Skeletal muscle satellite cell (primary cell): ENCODE measurements around the gene SLC6A12.

Source experiments
- H3K27me3 ChIP-seq: 2 replicates; pipeline ENCODE4 v1.7.0; 2013; ENCODE audit warnings: low read length; ENCODE audit not compliant: control insufficient read depth, insufficient read depth
- H3K36me3 ChIP-seq: 2 replicates; pipeline ENCODE4 v1.7.0; 2013; ENCODE audit warnings: mild to moderate bottlenecking, control low read depth, low read length; ENCODE audit not compliant: insufficient read depth
- H3K4me1 ChIP-seq: 2 replicates; pipeline ENCODE4 v1.7.0; 2013; ENCODE audit warnings: low read length; ENCODE audit not compliant: control insufficient read depth, insufficient read depth
- H3K4me2 ChIP-seq: 2 replicates; pipeline ENCODE4 v1.7.0; 2013; ENCODE audit warnings: mild to moderate bottlenecking, low read length
- H3K4me3 ChIP-seq: 2 replicates; pipeline ENCODE4 v1.7.0; 2013; ENCODE audit warnings: low read length
- H3K9ac ChIP-seq: 2 replicates; pipeline ENCODE4 v1.7.0; 2013; ENCODE audit warnings: mild to moderate bottlenecking, low read depth, low read length, moderate library complexity
- H3K9me3 ChIP-seq: replicated peaks from 2 replicates; pipeline ENCODE4 v1.7.0; 2013; ENCODE audit warnings: mild to moderate bottlenecking, control low read depth, low read length

The SLC6A12 gene

DNA sequence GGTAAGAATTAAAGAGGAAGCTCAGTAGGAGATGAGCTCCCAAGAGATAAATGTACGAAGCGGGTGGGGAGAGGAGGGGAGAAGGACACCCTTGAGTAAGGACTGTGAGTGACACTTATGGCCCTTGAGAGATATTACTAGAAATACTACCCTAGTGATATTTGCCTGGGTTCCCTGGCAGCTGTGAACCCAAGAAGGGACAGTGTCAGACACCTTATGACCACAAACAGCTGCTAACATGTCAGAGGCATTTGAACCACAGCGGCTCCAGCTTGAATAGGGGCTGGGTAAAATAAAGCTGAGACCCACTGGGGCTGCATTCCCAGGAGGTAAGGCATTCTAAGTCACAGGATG, 19.6 kb upstream of the SLC6A12 start:
- no peaks in the 10 kb centered on the region for H3K9me3 ChIP-seq
- peaks cover 55% of the 10 kb centered on the region for H3K27me3 ChIP-seq
- H3K9ac ChIP-seq: no peak overlapping the region
- no peaks in the 10 kb centered on the region for H3K4me1 ChIP-seq
- no peak overlapping the region for H3K4me3 ChIP-seq
- no peaks in the 10 kb centered on the region for H3K36me3 ChIP-seq
- no peak overlapping the region for H3K4me2 ChIP-seq

DNA sequence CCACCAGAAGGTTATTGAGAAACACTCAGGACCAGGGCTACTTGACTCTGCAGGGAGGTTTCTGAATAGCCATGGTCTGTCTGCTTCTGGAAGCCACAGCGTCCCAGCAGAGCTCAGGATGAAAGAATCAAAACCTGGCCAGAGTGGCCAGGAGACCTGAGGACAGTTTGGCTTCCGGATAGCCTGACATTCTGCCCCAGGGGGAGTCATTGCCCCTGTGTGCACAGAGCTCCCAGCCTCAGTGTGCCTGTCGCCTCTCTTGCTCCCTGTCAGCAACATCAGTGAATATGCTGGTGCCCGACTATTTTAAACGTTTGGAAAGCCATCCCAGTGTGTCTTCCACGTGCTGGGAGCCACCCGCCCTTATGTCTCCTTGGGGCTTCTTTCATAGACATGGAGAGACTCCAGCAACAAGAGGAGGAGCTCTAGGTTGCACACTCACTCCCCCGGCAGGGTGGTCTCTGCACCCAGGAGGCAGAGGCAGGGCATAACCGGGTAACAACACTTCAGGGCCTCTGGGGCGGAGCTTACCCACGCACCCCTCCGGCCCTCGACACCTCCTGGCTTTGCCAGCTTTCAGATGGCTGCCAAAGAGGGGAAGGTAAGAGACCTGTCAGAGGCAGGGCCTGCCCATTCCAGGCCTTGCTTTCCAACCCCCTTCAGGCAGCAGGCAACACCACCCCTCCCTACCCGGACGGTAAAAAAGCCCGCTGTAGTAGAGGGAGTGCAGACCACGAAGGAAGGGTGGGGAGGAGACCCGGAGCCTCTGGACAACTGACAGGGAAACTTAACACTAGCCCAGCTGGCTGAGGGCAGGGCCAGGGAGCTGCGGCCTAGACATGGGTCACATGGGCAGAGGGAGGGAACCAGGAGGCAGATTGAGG, 19.0 kb upstream of the SLC6A12 start:
- Histone ChIP-seq H3K4me1 (no peaks in the 10 kb centered on the region), H3K27me3 (peaks cover 62% of the 10 kb centered on the region), H3K9ac (no peak overlapping the region), H3K4me2 (no peak overlapping the region), H3K4me3 (no peak overlapping the region), H3K36me3 (no peaks in the 10 kb centered on the region), H3K9me3 (no peaks in the 10 kb centered on the region)

DNA sequence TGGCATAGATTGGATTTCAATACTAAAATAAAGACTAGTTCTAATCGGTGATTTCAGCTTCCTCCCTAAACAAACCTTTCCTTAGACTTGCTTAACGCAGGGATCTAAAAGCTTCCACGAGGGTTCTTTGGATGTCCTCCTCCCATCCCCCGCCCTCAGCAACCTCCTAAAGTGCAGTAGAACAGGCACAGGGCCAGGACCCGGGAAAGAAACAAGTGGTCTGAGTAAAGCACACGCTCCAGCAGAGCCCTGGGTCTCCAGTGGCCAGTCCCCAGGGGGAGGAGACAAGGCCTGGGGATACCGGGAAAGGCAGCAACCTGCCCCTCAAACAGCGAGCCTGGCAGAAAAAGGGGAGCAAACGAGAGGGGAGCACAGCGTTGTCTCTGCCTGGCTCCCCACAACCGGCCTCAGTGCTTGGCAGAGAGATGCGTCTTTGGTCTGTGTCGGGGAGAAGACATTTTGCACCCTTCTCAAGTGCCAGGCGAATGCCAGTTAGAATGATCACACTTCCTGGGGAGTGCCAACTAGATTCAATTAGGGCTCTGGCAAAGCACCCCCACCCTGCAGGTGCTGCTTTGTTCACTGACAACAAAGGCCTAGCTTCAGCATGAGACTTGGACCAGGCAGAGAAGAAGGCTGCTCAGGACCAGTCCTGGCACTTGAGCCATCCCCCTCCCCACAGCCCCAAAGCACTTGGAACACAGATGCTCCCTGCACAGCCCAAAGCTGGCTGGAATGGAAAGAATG, 17.1 kb upstream of the SLC6A12 start:
- no peak overlapping the region for H3K9ac ChIP-seq
- peaks cover 80% of the 10 kb centered on the region for H3K27me3 ChIP-seq

DNA sequence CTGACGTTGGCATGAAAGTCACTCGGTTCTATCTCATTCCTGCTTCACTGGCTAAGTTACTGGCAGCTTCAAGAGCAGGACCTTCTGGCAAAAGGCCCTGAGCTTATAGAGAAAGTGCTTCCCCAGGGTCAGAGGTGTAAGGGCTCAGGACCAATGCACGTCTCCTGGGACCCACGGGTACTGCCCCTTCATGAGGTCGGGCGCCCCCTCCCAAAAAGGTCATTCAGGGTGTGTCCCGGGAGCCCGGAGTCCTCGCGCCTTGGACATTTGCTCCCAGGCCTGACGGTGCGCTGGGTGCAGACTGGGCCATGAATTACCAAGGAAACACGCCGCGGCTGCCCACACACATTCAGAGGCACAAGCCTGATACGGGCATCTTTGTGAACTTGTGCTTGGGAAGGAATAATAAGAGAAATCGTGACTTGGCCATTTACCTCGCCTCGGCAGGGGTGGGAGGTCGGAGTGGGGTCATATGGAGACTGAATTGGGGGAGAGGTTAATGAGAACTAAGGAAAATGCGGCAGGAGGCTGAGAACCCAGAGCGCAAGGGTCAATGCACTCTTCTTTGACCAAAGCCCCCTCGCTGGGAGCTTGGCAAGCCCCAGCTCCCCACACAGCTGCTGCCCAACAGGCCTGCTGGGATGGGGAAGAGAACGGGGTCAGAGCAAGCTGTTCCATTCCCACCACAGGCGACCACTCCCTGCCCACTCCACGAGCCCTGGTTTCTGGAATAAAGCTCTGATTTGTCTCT, 15.7 kb upstream of the SLC6A12 start:
- Histone ChIP-seq H3K4me3 (no peak overlapping the region), H3K27me3 (peaks cover 83% of the 10 kb centered on the region), H3K9me3 (no peaks in the 10 kb centered on the region), H3K36me3 (no peaks in the 10 kb centered on the region), H3K4me2 (no peak overlapping the region), H3K4me1 (no peaks in the 10 kb centered on the region), H3K9ac (no peak overlapping the region)

More for the DNA sequence above, 17.1 kb upstream of the SLC6A12 start:
- H3K4me3 ChIP-seq: no peak overlapping the region
- H3K9me3 ChIP-seq: no peaks in the 10 kb centered on the region
- H3K4me2 ChIP-seq: no peak overlapping the region
- H3K36me3 ChIP-seq: no peaks in the 10 kb centered on the region
- no peaks in the 10 kb centered on the region for H3K4me1 ChIP-seq

DNA sequence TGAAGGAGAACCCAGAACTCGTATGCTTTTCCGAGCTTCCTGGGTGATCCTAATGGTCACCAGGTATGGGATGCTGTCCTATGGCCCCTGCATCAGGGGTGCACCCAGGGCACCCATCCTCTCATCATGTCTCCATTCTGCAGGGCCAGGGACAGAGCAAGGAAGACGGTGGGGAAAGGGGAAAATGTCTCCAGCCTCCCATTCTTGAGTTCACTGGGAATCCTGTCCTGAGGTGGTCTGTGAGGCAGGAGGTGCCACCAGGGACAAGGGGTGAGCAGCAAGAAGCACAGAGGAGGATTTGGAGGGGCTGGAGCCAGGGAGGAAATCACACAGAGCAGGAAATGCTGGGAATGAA, 14.9 kb upstream of the SLC6A12 start:
- no peak overlapping the region for H3K4me3 ChIP-seq
- no peak overlapping the region for H3K9ac ChIP-seq
- no peak overlapping the region for H3K4me2 ChIP-seq
- no peaks in the 10 kb centered on the region for H3K4me1 ChIP-seq
- H3K27me3 ChIP-seq: peaks cover 82% of the 10 kb centered on the region
- no peaks in the 10 kb centered on the region for H3K36me3 ChIP-seq
- no peaks in the 10 kb centered on the region for H3K9me3 ChIP-seq

DNA sequence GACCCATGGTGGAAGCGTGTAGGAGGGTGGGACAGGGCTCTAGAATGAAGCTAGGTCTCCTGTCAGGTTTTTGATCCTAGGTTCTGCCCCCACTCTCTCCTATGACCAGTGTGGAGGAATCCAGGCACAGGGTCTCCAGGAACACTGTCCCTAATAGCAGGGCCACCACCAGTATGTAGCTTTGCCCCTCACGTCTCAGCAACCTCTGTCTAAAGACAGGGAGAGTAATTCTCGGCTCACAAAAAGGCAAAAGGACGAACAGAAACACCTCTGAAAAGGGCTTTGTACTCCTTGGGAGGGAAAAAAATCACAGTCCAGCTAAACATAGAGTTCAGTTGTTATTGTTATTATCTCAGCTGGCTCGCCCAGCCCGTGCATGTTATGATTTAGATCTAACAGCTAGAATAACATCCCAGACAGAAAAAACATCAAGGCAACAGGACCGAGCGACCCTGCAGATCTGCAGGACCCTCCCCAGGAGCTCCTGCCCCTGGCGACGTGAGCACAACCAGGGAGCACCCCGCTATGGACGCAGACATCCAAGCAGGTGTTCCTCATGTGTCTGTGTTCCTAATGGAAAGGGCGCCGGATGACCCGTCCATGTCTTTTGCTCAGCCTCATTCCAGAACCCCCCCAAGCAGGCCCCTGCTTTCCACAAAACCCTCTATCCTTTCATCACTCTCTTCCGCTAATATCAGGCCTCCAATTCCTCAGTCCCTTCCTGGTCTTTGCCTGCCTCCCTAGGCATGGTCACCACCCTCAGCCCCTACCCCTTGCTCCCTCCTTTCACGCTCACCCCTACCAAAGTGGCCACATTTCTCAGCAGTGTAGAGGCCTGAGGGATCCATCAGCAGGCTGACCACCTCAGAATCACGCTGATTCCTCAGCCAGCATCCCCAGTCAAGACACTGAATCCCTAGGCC, 14.2 kb upstream of the SLC6A12 start:
- Histone ChIP-seq H3K4me1 (no peaks in the 10 kb centered on the region), H3K4me3 (no peak overlapping the region), H3K27me3 (peaks cover 82% of the 10 kb centered on the region), H3K36me3 (no peaks in the 10 kb centered on the region), H3K9me3 (no peaks in the 10 kb centered on the region), H3K9ac (no peak overlapping the region), H3K4me2 (no peak overlapping the region)

DNA sequence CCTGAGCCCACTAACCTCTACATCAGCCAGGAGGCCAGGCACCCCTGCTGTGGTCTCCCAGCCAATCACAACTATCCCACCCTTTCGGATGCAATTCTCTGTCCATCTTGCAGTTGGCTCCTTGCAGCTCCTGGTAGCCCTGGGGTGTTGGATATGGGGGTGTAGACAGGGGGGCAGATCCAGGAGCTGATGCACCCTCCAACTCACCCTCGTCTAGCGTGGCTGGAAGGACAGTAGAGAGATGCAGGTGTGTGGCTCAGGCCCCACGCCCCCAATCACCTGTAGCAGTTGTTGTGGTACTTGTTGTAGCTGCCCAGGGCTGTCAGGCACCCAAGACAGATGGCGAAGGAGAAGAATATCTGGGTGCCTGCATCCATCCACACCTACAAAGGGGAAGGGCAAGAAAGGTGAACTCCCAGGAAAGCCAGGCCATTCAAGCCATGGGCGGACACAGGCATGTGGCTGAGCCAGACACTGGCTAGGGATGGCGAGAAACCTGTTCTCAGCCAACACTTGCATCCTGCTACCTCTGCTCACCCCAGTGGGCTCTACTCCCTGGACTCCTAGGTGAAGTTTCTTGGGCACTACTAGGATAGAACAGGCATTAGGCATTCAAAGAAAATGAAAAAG, 13.4 kb upstream of the SLC6A12 start:
- H3K27me3 ChIP-seq: peaks cover 82% of the 10 kb centered on the region
- no peaks in the 10 kb centered on the region for H3K36me3 ChIP-seq
- H3K4me2 ChIP-seq: no peak overlapping the region
- no peak overlapping the region for H3K9ac ChIP-seq
- no peak overlapping the region for H3K4me3 ChIP-seq
- no peaks in the 10 kb centered on the region for H3K4me1 ChIP-seq
- H3K9me3 ChIP-seq: no peaks in the 10 kb centered on the region

DNA sequence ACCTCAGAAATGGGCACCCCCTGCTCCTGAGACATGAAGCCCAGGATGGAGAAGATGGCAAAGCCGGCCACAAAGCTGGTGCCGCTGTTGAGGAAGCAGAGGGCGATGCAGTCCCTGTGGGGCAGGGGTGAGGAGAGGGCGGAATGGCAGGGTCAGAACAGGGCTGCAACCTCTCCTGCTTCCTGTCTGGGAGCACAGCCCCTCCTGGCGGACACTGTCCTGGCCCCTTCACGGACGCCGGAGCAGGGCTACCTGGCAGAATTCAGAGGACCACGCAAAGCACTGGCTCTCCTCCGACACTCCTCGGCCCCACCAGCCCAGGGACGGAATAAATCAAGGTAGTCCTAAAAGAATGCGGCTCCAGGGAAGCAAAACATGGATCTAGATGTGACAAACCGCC, 12.4 kb upstream of the SLC6A12 start:
- Histone ChIP-seq H3K27me3 (peaks cover 81% of the 10 kb centered on the region), H3K36me3 (no peaks in the 10 kb centered on the region), H3K9me3 (no peaks in the 10 kb centered on the region), H3K4me3 (no peak overlapping the region), H3K9ac (no peak overlapping the region), H3K4me1 (no peaks in the 10 kb centered on the region), H3K4me2 (no peak overlapping the region)

DNA sequence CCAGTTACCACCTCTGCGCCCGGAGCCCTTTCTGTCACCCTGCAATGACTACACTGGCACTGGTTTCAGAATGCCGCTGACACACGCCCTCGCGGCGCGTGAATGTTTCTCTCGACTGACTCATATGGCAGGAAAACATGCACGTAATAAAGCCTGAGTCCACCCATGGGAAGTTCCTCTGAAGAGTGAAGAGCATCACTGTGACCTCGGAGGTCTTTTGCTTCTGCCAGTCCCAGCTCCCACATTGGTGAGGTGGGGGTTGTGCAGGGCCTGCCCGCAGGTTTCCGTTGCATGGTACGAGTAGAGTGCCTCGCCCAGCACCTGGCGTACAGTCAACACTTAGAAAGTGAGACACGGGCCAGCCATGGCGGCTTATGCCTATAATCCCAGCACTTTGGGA, 11.1 kb upstream of the SLC6A12 start:
- Histone ChIP-seq H3K4me3 (no peak overlapping the region), H3K4me1 (no peaks in the 10 kb centered on the region), H3K4me2 (no peak overlapping the region), H3K9ac (no peak overlapping the region), H3K36me3 (no peaks in the 10 kb centered on the region), H3K9me3 (no peaks in the 10 kb centered on the region), H3K27me3 (peaks cover 76% of the 10 kb centered on the region)

DNA sequence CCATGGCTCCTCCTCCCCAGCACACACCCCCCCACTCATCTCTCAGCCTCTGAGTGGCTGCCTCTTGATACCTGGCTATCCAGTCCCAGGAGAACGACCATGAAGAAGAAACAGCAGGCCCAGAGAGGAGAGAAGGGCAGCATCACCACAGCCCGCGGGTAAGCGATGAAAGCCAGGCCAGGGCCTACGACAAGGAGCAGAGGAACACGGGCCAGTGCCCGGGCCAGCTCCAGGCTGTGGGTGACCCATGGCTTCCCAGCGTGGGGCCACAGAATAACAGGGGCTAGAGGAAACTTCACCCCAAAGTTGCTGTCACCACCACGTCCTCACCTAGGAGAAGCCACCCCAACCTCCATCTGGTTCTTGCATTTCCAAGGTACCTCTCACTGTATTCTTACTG, 10.4 kb upstream of the SLC6A12 start:
- Histone ChIP-seq H3K4me3 (no peak overlapping the region), H3K36me3 (no peaks in the 10 kb centered on the region), H3K4me1 (no peaks in the 10 kb centered on the region), H3K4me2 (no peak overlapping the region), H3K27me3 (peaks cover 74% of the 10 kb centered on the region), H3K9ac (no peak overlapping the region), H3K9me3 (no peaks in the 10 kb centered on the region)
